GM12878 (cell line): ENCODE measurements around the gene ZNF474. TPM values are rescaled to one million over a fixed set of nuclear protein-coding genes. Genes with fewer than 3 reads are reported as not detected.

Experiments used
- ATAC-seq: fragments of 200-7000 bp; cut with Tn5 transposase; 3 replicates; pipeline ENCODE4 v1.9.1; 2020; ENCODE audit warnings: mild to moderate bottlenecking, moderate library complexity
- BruUV-seq: library from RNA; stranded (reverse); fragments of 400-500 nt; replicated peaks from 2 replicates; lab custom pipeline; 2021; lab: Mats Ljungman, UMichigan
- CTCF ChIA-PET: fragments of 300-600 bp; sonication (Branson Sonifier 250); formaldehyde crosslinking; extraction: SDS; loops from one replicate; lab custom pipeline; 2021; ENCODE audit warnings: inconsistent platforms; lab: Yijun Ruan, JAX
- POLR2A ChIA-PET: fragments of 350-600 bp; formaldehyde crosslinking; extraction: SDS; loops from one replicate; lab custom pipeline; 2021; ENCODE audit warnings: inconsistent platforms; lab: Charles Lee
- RAD21 ChIA-PET: fragments of 300-600 bp; sonication (Branson Sonifier 250); formaldehyde crosslinking; loops from one replicate; lab custom pipeline; 2023; ENCODE audit warnings: antibody characterized with exemption; ENCODE audit not compliant: unreplicated experiment; lab: Charles Lee
- SMC1A ChIA-PET: fragments of 300-600 bp; sonication (Branson Sonifier 250); formaldehyde crosslinking; loops from one replicate; lab custom pipeline; 2023; ENCODE audit not compliant: unreplicated experiment, uncharacterized antibody; lab: Charles Lee
- DNase-seq: peaks from one replicate; pipeline ENCODE4 v3.0.0-alpha.2; 2011; ENCODE audit warnings: low read depth, low spot score
- FAIRE-seq: peaks from 3 replicates; lab custom pipeline; 2011; peaks lifted over from hg19 to GRCh38; lab: Jason Lieb, UNC
- H2AFZ ChIP-seq: 2 replicates; pipeline ENCODE4 v1.6.0; 2011; ENCODE audit warnings: low read depth, low read length, control low read depth; ENCODE audit not compliant: control insufficient read depth
- H3K27ac ChIP-seq: 2 replicates; pipeline ENCODE4 v1.5.1; 2011; ENCODE audit warnings: control low read depth; ENCODE audit not compliant: control insufficient read depth, insufficient read depth
- H3K27me3 ChIP-seq, 2 experiments: replicated peaks in 1 of 2; 2 replicates each; pipeline versions ENCODE4 v1.6.0 to v1.6.1; 2011; ENCODE audit warnings: low read length in 1 of 2; ENCODE audit not compliant: control insufficient read depth in 2 of 2, insufficient read depth in 2 of 2
- H3K36me3 ChIP-seq, 2 experiments: 2 replicates each; pipeline ENCODE4 v1.5.1; 2011; ENCODE audit warnings: low read length in 1 of 2; ENCODE audit not compliant: control insufficient read depth in 2 of 2, insufficient read depth in 2 of 2
- H3K4me1 ChIP-seq: 2 replicates; pipeline ENCODE4 v1.6.1; 2011; ENCODE audit warnings: mild to moderate bottlenecking, low read length, moderate library complexity, mixed read lengths; ENCODE audit not compliant: control insufficient read depth, insufficient read depth
- H3K4me2 ChIP-seq: 2 replicates; pipeline ENCODE4 v1.6.0; 2011; ENCODE audit warnings: control low read depth; ENCODE audit not compliant: control insufficient read depth, insufficient read depth
- H3K4me3 ChIP-seq: fragments of 200-600 bp; sonication (generic); 2 replicates; pipeline ENCODE4 v1.5.1; 2016
- H3K79me2 ChIP-seq: 2 replicates; pipeline ENCODE4 v1.6.0; 2011; ENCODE audit warnings: low read length; ENCODE audit not compliant: control insufficient read depth, insufficient read depth
- H3K9ac ChIP-seq: 2 replicates; pipeline ENCODE4 v1.8.0; 2011; ENCODE audit warnings: low read length, control low read depth, mixed read lengths; ENCODE audit not compliant: control insufficient read depth, insufficient read depth
- H3K9me3 ChIP-seq: replicated peaks from 3 replicates; pipeline ENCODE4 v1.5.1; 2011; ENCODE audit warnings: mild to moderate bottlenecking, low read length; ENCODE audit not compliant: control insufficient read depth, insufficient read depth
- H4K20me1 ChIP-seq: 2 replicates; pipeline ENCODE4 v1.6.0; 2011; ENCODE audit not compliant: control insufficient read depth, insufficient read depth
- BACH1 ChIP-seq: fragments of 450-650 bp; IDR thresholded peaks from 2 replicates; pipeline ENCODE4 v1.6.1; 2017; ENCODE audit warnings: mild to moderate bottlenecking, borderline replicate concordance
- EGR1 ChIP-seq, 2 experiments: IDR thresholded peaks; 1 replicate in 1 of 2; 2 replicates in 1 of 2; pipeline ENCODE4 v1.6.1; 2011 to 2012; ENCODE audit warnings: low read depth in 2 of 2, low read length in 2 of 2, borderline replicate concordance in 1 of 2, mild to moderate bottlenecking in 1 of 2, moderate library complexity in 1 of 2
- ESRRA ChIP-seq: IDR thresholded peaks from 2 replicates; pipeline ENCODE4 v1.6.1; 2012; ENCODE audit warnings: mild to moderate bottlenecking, low read length, improper control_type of control experiment
- KDM1A ChIP-seq: fragments of 200-600 bp; sonication (generic); IDR thresholded peaks from 2 replicates; pipeline ENCODE4 v1.6.1; 2016; ENCODE audit warnings: borderline replicate concordance
- MTA3 ChIP-seq: IDR thresholded peaks from 2 replicates; pipeline ENCODE4 v1.6.1; 2012; ENCODE audit warnings: low read length, inconsistent platforms, borderline replicate concordance
- POU2F2 ChIP-seq: IDR thresholded peaks from 3 replicates; pipeline ENCODE4 v1.6.1; 2011; ENCODE audit warnings: low read depth, mild to moderate bottlenecking, low read length, borderline replicate concordance
- RB1 ChIP-seq: fragments of 450-650 bp; formaldehyde crosslinking; IDR thresholded peaks from 2 replicates; pipeline ENCODE4 v1.6.1; 2017; ENCODE audit warnings: mild to moderate bottlenecking, borderline replicate concordance
- SUPT20H ChIP-seq: IDR thresholded peaks from 2 replicates; pipeline ENCODE4 v1.6.1; 2011; ENCODE audit warnings: low read depth, mild to moderate bottlenecking, low read length, moderate library complexity, borderline replicate concordance; ENCODE audit not compliant: control insufficient read depth
- TAF1 ChIP-seq: IDR thresholded peaks from 2 replicates; pipeline ENCODE4 v1.6.1; 2011; ENCODE audit warnings: mild to moderate bottlenecking, low read depth, low read length, borderline replicate concordance
- TCF7 ChIP-seq: IDR thresholded peaks from 2 replicates; pipeline ENCODE4 v1.6.1; 2014; ENCODE audit warnings: antibody characterized with exemption, borderline replicate concordance
- ZBED1 ChIP-seq: IDR thresholded peaks from 2 replicates; pipeline ENCODE4 v1.6.1; 2016; ENCODE audit warnings: borderline replicate concordance
- WGBS: methylation state at CpG from one replicate; pipeline ENCODE4 v1.1.6; 2016; ENCODE audit warnings: low lambda C conversion rate; ENCODE audit not compliant: insufficient replicate concordance, insufficient coverage; ENCODE audit errors: missing lambda C conversion rate; 5-methylcytosine and 5-hydroxymethylcytosine counted together
- in situ Hi-C: fragments of 300-500 bp; cut with MboI; formaldehyde crosslinking; loops from 9 replicates; pipeline ENCODE4 v1.14.3; 2018; ENCODE audit warnings: mixed read lengths
- intact Hi-C: fragments of 100-400 bp; cut with micrococcal nuclease; formaldehyde crosslinking; loops from one replicate; pipeline ENCODE4 v1.14.2; 2022; ENCODE audit not compliant: unreplicated experiment
- polyA plus RNA-seq, 11 experiments: library from polyadenylated mRNA; depleted of rRNA in 4 of 11; unstranded in 6 of 11; stranded (reverse) in 5 of 11; fragments of >200 nt; fragmentation: Nextera tagmentation in 4 of 11; fragmentation: Illumina TruSeq in 1 of 11; extraction: Ambion mirVana in 4 of 11; extraction: Trizol in 1 of 11; gene quantifications; 1 replicate in 1 of 11; 2 replicates in 10 of 11; pipeline versions ENCODE4 v1.2.1 to v1.2.3, GENCODE V29; 2011 to 2016; ENCODE audit warnings: inconsistent platforms in 2 of 11, missing spikeins in 2 of 11, low read depth in 1 of 11
- total RNA-seq, 4 experiments: library from RNA; depleted of rRNA in 3 of 4; stranded (reverse); fragments of >200 nt in 3 of 4; fragmentation: Illumina TruSeq in 1 of 4; extraction: Trizol in 1 of 4; gene quantifications; 2 replicates each; pipeline versions ENCODE4 v1.2.1 to v1.2.3, GENCODE V29; 2013 to 2021
- TF ChIP-seq, protein P1 (sequence below): IDR thresholded peaks from 2 replicates; pipeline ENCODE4 v1.6.1; 2011; ENCODE audit warnings: mild to moderate bottlenecking, low read depth, low read length, moderate library complexity; ENCODE audit not compliant: insufficient replicate concordance
- TF ChIP-seq, protein P2 (sequence below): IDR thresholded peaks from 2 replicates; pipeline ENCODE4 v1.6.1; 2011; ENCODE audit warnings: low read depth, low read length, improper control_type of control experiment, borderline replicate concordance

The ZNF474 gene
- total and polyA plus RNA-seq, 10 of the 15 experiments (the other 5 are each of a cell fraction or from before 2014, with no cell fraction given) = 0.06 to 0.97 (median 0.13) TPM; not detected in 3

GRCh38 chr5:122141751-122142150, 12.4 kb downstream of the ZNF474 start:
- TF ChIP-seq, protein P1, sequence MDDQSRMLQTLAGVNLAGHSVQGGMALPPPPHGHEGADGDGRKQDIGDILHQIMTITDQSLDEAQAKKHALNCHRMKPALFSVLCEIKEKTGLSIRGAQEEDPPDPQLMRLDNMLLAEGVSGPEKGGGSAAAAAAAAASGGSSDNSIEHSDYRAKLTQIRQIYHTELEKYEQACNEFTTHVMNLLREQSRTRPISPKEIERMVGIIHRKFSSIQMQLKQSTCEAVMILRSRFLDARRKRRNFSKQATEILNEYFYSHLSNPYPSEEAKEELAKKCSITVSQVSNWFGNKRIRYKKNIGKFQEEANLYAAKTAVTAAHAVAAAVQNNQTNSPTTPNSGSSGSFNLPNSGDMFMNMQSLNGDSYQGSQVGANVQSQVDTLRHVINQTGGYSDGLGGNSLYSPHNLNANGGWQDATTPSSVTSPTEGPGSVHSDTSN = no peak
- ChIA-PET POLR2A (no interaction called here), RAD21 (no interaction called here), CTCF (interaction anchor here (0.5 kb wide), 1 partner anchor 14 kb away, joined by 3 read pairs; no protein-coding TSS in a partner anchor), SMC1A (interaction anchor here (1.0 kb wide), 1 partner anchor 11 kb away, joined by 4 read pairs; no protein-coding TSS in a partner anchor)
- Histone ChIP-seq H3K9ac (no peak overlapping the region), H3K4me3 (no peak overlapping the region), H3K9me3 (no peaks in the 10 kb centered on the region), H2AFZ (no peak overlapping the region), H3K4me1 (no peaks in the 10 kb centered on the region), H3K79me2 (no peaks in the 10 kb centered on the region), H3K4me2 (no peak overlapping the region), H4K20me1 (no peaks in the 10 kb centered on the region), H3K27me3 (no peaks in the 10 kb centered on the region), H3K36me3 (no peaks in the 10 kb centered on the region), H3K27ac (no peak overlapping the region)
- intact Hi-C loops = no loop called here
- FAIRE-seq = no peak
- ATAC-seq = no peak
- WGBS = 5% methylated on average over 1 of the region's 1 CpG
- in situ Hi-C loops = no loop called here
- no TSS peak for BruUV-seq
- no peak for DNase-seq

GRCh38 chr5:122142480-122143164, 13.3 kb downstream of the ZNF474 start:
- ChIA-PET RAD21 (no interaction called here), CTCF (interaction anchor here (0.5 kb wide), 1 partner anchor 13 kb away, joined by 3 read pairs; no protein-coding TSS in a partner anchor), POLR2A (no interaction called here), SMC1A (interaction anchor here (1.0 kb wide), 1 partner anchor 12 kb away, joined by 4 read pairs; no protein-coding TSS in a partner anchor)
- Histone ChIP-seq H3K79me2 (no peaks in the 10 kb centered on the region), H2AFZ (no peak overlapping the region), H3K9ac (no peak overlapping the region), H3K4me3 (no peak overlapping the region), H4K20me1 (no peaks in the 10 kb centered on the region), H3K36me3 (no peaks in the 10 kb centered on the region), H3K27ac (no peak overlapping the region), H3K9me3 (no peaks in the 10 kb centered on the region), H3K4me1 (no peaks in the 10 kb centered on the region), H3K27me3 (no peaks in the 10 kb centered on the region), H3K4me2 (no peak overlapping the region)
- BruUV-seq = no TSS peak
- in situ Hi-C loops = no loop called here
- 31% methylated on average over 6 of the region's 6 CpGs for WGBS
- intact Hi-C loops = no loop called here
- FAIRE-seq (no peak), DNase-seq (no peak), ATAC-seq (no peak)
- no peak for TF ChIP-seq POU2F2
- TF ChIP-seq TAF1 = no peak
- no peak for TF ChIP-seq ESRRA
- no peak for TF ChIP-seq SUPT20H
- TF ChIP-seq, protein P2, sequence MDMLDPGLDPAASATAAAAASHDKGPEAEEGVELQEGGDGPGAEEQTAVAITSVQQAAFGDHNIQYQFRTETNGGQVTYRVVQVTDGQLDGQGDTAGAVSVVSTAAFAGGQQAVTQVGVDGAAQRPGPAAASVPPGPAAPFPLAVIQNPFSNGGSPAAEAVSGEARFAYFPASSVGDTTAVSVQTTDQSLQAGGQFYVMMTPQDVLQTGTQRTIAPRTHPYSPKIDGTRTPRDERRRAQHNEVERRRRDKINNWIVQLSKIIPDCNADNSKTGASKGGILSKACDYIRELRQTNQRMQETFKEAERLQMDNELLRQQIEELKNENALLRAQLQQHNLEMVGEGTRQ = no peak
- no peak for TF ChIP-seq KDM1A
- no peak for TF ChIP-seq TCF7
- no peak for TF ChIP-seq ZBED1
- no peak for TF ChIP-seq RB1
- no peak for TF ChIP-seq BACH1
- TF ChIP-seq EGR1 (IDR thresholded peaks at IDR 0.05; ENCODE audit: borderline replicate concordance in 1 of 2, low read depth in 2 of 2, low read length in 2 of 2) = no peak
- no peak for TF ChIP-seq MTA3
